ENCODE results near the gene EFS.

DNA sequence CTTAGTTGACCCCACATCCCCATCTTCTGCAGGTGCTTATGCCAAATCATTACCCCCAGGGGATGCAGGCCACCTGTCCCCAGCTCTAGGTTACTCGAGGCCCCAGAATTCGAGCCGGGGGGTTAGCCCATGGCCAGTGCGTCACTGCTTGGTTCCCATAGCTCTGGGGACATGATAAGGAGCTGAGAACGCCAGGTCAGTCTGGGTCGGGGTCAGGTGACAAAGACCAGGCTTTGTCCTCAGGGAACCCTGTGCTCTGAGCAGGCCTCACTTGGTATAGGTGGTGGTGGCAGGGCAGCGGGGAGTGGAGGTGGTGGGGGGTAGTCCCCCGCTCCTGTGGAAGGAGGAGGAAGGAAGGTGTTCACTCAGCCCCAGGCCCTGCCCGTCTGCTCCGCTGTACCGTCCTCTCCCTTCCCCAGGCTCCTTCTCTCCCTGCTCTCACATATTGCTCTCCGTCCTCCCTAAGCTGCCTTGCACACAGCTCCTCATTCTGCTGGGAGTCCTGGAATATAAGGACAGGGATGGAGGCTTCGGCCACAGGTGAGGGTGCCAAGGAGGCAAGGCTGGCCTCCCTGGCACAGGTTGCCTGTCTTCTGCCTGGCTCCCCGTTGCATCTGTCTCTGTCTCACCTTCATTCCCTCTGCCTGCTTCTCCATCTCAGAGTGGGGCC lies 45.1 kb upstream of the EFS start:
- TF ChIP-seq, protein P1, sequence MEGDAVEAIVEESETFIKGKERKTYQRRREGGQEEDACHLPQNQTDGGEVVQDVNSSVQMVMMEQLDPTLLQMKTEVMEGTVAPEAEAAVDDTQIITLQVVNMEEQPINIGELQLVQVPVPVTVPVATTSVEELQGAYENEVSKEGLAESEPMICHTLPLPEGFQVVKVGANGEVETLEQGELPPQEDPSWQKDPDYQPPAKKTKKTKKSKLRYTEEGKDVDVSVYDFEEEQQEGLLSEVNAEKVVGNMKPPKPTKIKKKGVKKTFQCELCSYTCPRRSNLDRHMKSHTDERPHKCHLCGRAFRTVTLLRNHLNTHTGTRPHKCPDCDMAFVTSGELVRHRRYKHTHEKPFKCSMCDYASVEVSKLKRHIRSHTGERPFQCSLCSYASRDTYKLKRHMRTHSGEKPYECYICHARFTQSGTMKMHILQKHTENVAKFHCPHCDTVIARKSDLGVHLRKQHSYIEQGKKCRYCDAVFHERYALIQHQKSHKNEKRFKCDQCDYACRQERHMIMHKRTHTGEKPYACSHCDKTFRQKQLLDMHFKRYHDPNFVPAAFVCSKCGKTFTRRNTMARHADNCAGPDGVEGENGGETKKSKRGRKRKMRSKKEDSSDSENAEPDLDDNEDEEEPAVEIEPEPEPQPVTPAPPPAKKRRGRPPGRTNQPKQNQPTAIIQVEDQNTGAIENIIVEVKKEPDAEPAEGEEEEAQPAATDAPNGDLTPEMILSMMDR (IDR thresholded peaks at IDR 0.05): no peak
- TF ChIP-seq POLR2A (IDR thresholded peaks at IDR 0.05): no peak

All from testis (tissue), 2 donors.